Dedifferentiated amniotic fluid mesenchymal stem cell (primary cell): ENCODE data around the gene PPIF.
A peak's percentile ranks its signal among the peaks of the same experiment; 100 is the strongest.
"Not testable (repeated sequence)": the region's sequence is repeated elsewhere in the genome, so short reads cannot be mapped to it uniquely, and the experiment has no call there.

Experiments used
- DNase-seq: peaks from one replicate; pipeline ENCODE4 v3.0.0-alpha.2; 2016; ENCODE audit errors: extremely low spot score

The PPIF gene

GRCh38 chr10:79331709-79332108 lies 15.6 kb upstream of the PPIF start:
- DNase-seq: peak; percentile 61

GRCh38 chr10:79332610-79333315 lies 14.5 kb upstream of the PPIF start:
- not testable (repeated sequence) for DNase-seq

- DNase-seq: peak; percentile 52
Measured at GRCh38 chr10:79333513-79333912, 13.8 kb upstream of the PPIF start.

GRCh38 chr10:79334573-79334972 lies 12.7 kb upstream of the PPIF start:
- DNase-seq: no peak

- no peak for DNase-seq
Measured at GRCh38 chr10:79335094-79335469, 12.2 kb upstream of the PPIF start.

- DNase-seq: no peak
Measured at GRCh38 chr10:79335470-79336235, 11.6 kb upstream of the PPIF start.

GRCh38 chr10:79336276-79336675 lies 11.0 kb upstream of the PPIF start:
- DNase-seq: no peak

- DNase-seq: no peak
Measured at GRCh38 chr10:79336739-79337138, 10.5 kb upstream of the PPIF start.

GRCh38 chr10:79337783-79338469 lies 9.3 kb upstream of the PPIF start:
- not testable (repeated sequence) for DNase-seq

- no peak for DNase-seq
Measured at GRCh38 chr10:79339266-79339665, 8.0 kb upstream of the PPIF start.

GRCh38 chr10:79340646-79341244 lies 6.5 kb upstream of the PPIF start:
- no peak for DNase-seq

GRCh38 chr10:79342295-79342761 lies 4.9 kb upstream of the PPIF start:
- DNase-seq: no peak

GRCh38 chr10:79342811-79343561 lies 4.3 kb upstream of the PPIF start:
- no peak for DNase-seq

- DNase-seq: no peak
Measured at GRCh38 chr10:79344502-79345195, 2.6 kb upstream of the PPIF start.

- DNase-seq: no peak
Measured at GRCh38 chr10:79345241-79346011, 1.8 kb upstream of the PPIF start.

- DNase-seq: no peak
Measured at GRCh38 chr10:79346012-79346340, 1.3 kb upstream of the PPIF start.

- DNase-seq: no peak
Measured at GRCh38 chr10:79346388-79347225, 662 bp upstream of the PPIF start.

- peak; percentile 23 for DNase-seq
Measured at GRCh38 chr10:79347894-79348639, 798 bp downstream of the PPIF start.

- DNase-seq: no peak
Measured at GRCh38 chr10:79348640-79348988, 1.3 kb downstream of the PPIF start.
